Keratinocyte (primary cell): Measurements from ENCODE around the gene RBM15. TPM values are rescaled to one million over a fixed set of nuclear protein-coding genes. Genes with fewer than 3 reads are reported as not detected.

Experiments
- DNase-seq: peaks from one replicate; pipeline ENCODE4 v3.0.0-alpha.2; 2011; ENCODE audit warnings: low read depth, missing footprints, low spot score
- FAIRE-seq: peaks from 2 replicates; lab custom pipeline; 2011; peaks lifted over from hg19 to GRCh38; lab: Jason Lieb, UNC
- H2AFZ ChIP-seq: 2 replicates; pipeline ENCODE4 v1.6.0; 2012; ENCODE audit warnings: low read length, control low read depth, inconsistent platforms; ENCODE audit not compliant: control insufficient read depth
- H3K27ac ChIP-seq: 2 replicates; pipeline ENCODE4 v1.5.1; 2011; ENCODE audit warnings: low read length; ENCODE audit not compliant: control insufficient read depth, insufficient read depth
- H3K27me3 ChIP-seq: 3 replicates; pipeline ENCODE4 v1.6.0; 2011; ENCODE audit warnings: low read length; ENCODE audit not compliant: control insufficient read depth, insufficient read depth; ENCODE audit errors: extremely low read depth
- H3K36me3 ChIP-seq, 2 experiments: 2 replicates in 1 of 2; 3 replicates in 1 of 2; pipeline ENCODE4 v1.5.1; 2011; ENCODE audit warnings: low read length in 2 of 2, mild to moderate bottlenecking in 1 of 2; ENCODE audit not compliant: control insufficient read depth in 2 of 2, insufficient read depth in 2 of 2; ENCODE audit errors: extremely low read depth in 1 of 2
- H3K4me1 ChIP-seq: 3 replicates; pipeline ENCODE4 v1.5.1; 2011; ENCODE audit warnings: low read length; ENCODE audit not compliant: control insufficient read depth, insufficient read depth; ENCODE audit errors: extremely low read depth
- H3K4me2 ChIP-seq: 3 replicates; pipeline ENCODE4 v1.6.0; 2011; ENCODE audit warnings: low read depth, low read length; ENCODE audit not compliant: control insufficient read depth, insufficient read depth; ENCODE audit errors: extremely low read depth
- H3K4me3 ChIP-seq, 3 experiments: fragments of 200-600 bp in 1 of 3; sonication (generic) in 1 of 3; 2 replicates in 2 of 3; 3 replicates in 1 of 3; pipeline ENCODE4 v1.5.1; 2011 to 2016; ENCODE audit warnings: low read length in 3 of 3, mild to moderate bottlenecking in 3 of 3, control low read depth in 2 of 3, inconsistent platforms in 1 of 3, low read depth in 1 of 3, mixed read lengths in 1 of 3, mixed run types in 1 of 3, moderate library complexity in 1 of 3; ENCODE audit not compliant: control insufficient read depth in 2 of 3, insufficient read depth in 2 of 3; ENCODE audit errors: extremely low read depth in 1 of 3
- H3K79me2 ChIP-seq: 2 replicates; pipeline ENCODE4 v1.6.0; 2012; ENCODE audit warnings: low read length; ENCODE audit not compliant: control insufficient read depth, insufficient read depth
- H3K9ac ChIP-seq: 3 replicates; pipeline ENCODE4 v1.6.0; 2011; ENCODE audit warnings: low read length; ENCODE audit not compliant: control insufficient read depth, insufficient read depth; ENCODE audit errors: extremely low read depth
- H3K9me1 ChIP-seq: 3 replicates; pipeline ENCODE4 v1.6.0; 2011; ENCODE audit warnings: low read length; ENCODE audit not compliant: control insufficient read depth, insufficient read depth; ENCODE audit errors: extremely low read depth
- H3K9me3 ChIP-seq: 2 replicates; pipeline ENCODE4 v1.5.1; 2012; ENCODE audit warnings: low read depth, low read length; ENCODE audit not compliant: control insufficient read depth
- H4K20me1 ChIP-seq: 3 replicates; pipeline ENCODE4 v1.6.0; 2011; ENCODE audit warnings: low read length; ENCODE audit not compliant: control insufficient read depth, insufficient read depth; ENCODE audit errors: extremely low read depth
- CTCF ChIP-seq, 3 experiments: IDR thresholded peaks in 1 of 3; conservative IDR thresholded peaks in 1 of 3; optimal IDR thresholded peaks in 1 of 3; 2 replicates in 2 of 3; 3 replicates in 1 of 3; pipeline versions ENCODE3 to v1.5.1; 2011; ENCODE audit warnings: low read length in 3 of 3, mild to moderate bottlenecking in 3 of 3, moderate library complexity in 2 of 3, control low read depth in 1 of 3, inconsistent platforms in 1 of 3; ENCODE audit not compliant: insufficient read depth in 2 of 3; ENCODE audit errors: extremely low read depth in 1 of 3
- EZH2 ChIP-seq: IDR thresholded peaks from one replicate; pipeline ENCODE4 v1.6.1; 2012; ENCODE audit warnings: inconsistent platforms, mild to moderate bottlenecking, low read length, moderate library complexity
- dilution Hi-C: fragments of 300-500 bp; cut with MboI; formaldehyde crosslinking; loops from one replicate; pipeline ENCODE4 v1.7.0; 2020; ENCODE audit warnings: low sequenced_read_pairs; ENCODE audit not compliant: extremely low pct_ligation_motif_present
- polyA plus RNA-seq, 5 experiments: library from polyadenylated mRNA; depleted of rRNA in 3 of 5; stranded (reverse) in 3 of 5; stranded (forward) in 1 of 5; unstranded in 1 of 5; fragments of >200 nt; gene quantifications; 1 replicate in 1 of 5; 2 replicates in 3 of 5; 3 replicates in 1 of 5; pipeline versions ENCODE4 v1.2.1 to v1.2.3, GENCODE V29; 2011 to 2012; ENCODE audit warnings: missing spikeins in 2 of 5, low read depth in 1 of 5, low replicate concordance in 1 of 5

RBM15 gene
- polyA plus RNA-seq, 1 donor (not counting 4 experiments of a cell fraction or from before 2014, with no cell fraction given): 10.0 TPM

GRCh38 chr1:110308247-110308646 is 30.9 kb upstream of the RBM15 start:
- Histone ChIP-seq H3K9ac (no peak overlapping the region), H3K79me2 (no peaks in the 10 kb centered on the region), H3K9me1 (no peaks in the 10 kb centered on the region), H4K20me1 (no peaks in the 10 kb centered on the region), H3K4me1 (peaks cover 16% of the 10 kb centered on the region), H3K36me3 (no peaks in the 10 kb centered on the region), H3K9me3 (no peaks in the 10 kb centered on the region), H3K27ac (no peak overlapping the region), H3K27me3 (no peaks in the 10 kb centered on the region), H3K4me2 (no peak overlapping the region), H3K4me3 (no peak overlapping the region), H2AFZ (no peak overlapping the region)
- no peak for TF ChIP-seq EZH2
- no peak for TF ChIP-seq CTCF (optimal IDR thresholded peaks at IDR 0.05 in 1 of 3, IDR thresholded peaks at IDR 0.05 in 1 of 3, conservative IDR thresholded peaks at IDR 0.05 in 1 of 3; ENCODE audit: extremely low read depth in 1 of 3, insufficient read depth in 2 of 3, low read length in 3 of 3)
- DNase-seq (no peak), FAIRE-seq (no peak)
- dilution Hi-C loops: no loop called here

GRCh38 chr1:110309139-110309538 is 30.0 kb upstream of the RBM15 start:
- no peak overlapping the region for H3K27ac ChIP-seq

More at GRCh38 chr1:110309139-110309538, 30.0 kb upstream of the RBM15 start:
- H3K27me3 ChIP-seq: no peaks in the 10 kb centered on the region
- no peak overlapping the region for H2AFZ ChIP-seq
- H3K4me3 ChIP-seq: no peak overlapping the region
- H3K4me2 ChIP-seq: no peak overlapping the region
- no peak overlapping the region for H3K9ac ChIP-seq
- FAIRE-seq (no peak), DNase-seq (no peak)
- H3K79me2 ChIP-seq: no peaks in the 10 kb centered on the region
- TF ChIP-seq EZH2: no peak
- no peak for TF ChIP-seq CTCF (optimal IDR thresholded peaks at IDR 0.05 in 1 of 3, IDR thresholded peaks at IDR 0.05 in 1 of 3, conservative IDR thresholded peaks at IDR 0.05 in 1 of 3; ENCODE audit: extremely low read depth in 1 of 3, insufficient read depth in 2 of 3, low read length in 3 of 3)
- H3K36me3 ChIP-seq: no peaks in the 10 kb centered on the region
- no peaks in the 10 kb centered on the region for H4K20me1 ChIP-seq
- H3K9me3 ChIP-seq: no peaks in the 10 kb centered on the region
- dilution Hi-C loops: no loop called here
- peaks cover 16% of the 10 kb centered on the region for H3K4me1 ChIP-seq
- no peaks in the 10 kb centered on the region for H3K9me1 ChIP-seq
